ENCODE data around the gene AZGP1. TPM values are rescaled to one million over a fixed set of nuclear protein-coding genes. Genes with fewer than 3 reads are reported as not detected.
"Not testable (repeated sequence)": the region's sequence is repeated elsewhere in the genome, so short reads cannot be mapped to it uniquely, and the experiment has no call there.

Gene AZGP1
- total RNA-seq, 1 experiment from 2014 or later, result not detected

DNA sequence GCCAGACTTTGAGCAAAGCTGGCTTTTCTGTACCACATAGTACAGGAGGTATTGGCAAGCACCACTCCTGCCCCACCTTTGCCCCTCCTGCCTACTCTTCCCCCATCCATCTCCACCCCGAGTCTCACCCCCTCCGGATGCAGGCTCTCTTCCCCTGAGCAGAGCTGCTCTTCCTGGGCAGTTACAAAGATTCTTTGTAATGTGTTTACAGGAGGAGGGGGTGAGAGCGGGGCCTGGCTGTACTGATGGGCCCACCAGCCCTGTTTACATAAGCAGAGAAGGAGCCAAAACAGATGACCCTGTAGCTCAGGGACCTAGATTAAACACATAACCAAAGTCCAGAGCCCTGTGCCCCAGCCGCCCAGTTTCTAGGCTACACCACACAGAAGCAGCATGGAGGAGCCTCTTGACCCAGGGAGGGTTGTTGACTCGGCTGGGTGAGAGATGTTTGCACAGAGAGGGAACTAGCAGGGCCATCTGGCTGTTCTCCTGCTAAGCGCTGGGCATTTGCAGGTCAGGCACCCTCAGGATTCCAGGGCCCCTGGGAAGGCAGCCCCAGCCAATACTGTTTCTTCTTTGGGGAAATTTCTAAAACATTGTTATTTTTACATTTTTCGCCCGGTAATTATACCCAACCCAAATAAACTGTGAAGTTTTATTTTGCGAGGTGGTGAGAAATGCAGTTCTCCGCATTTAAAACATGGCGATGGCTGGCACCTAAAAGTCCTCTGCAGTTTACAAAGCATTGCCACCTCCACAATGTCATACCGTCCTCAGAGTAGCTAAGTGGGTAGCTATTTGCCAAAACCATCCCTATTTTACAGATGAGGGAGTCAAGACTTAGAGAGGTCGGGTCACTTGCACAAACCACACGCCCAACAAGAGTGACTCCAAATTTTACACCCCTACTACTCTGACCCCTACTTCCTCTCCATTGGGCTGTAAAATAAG, 28.2 kb upstream of the AZGP1 start:
- in situ Hi-C loops (cut with HindIII; ENCODE audit: low sequenced_read_pairs), result no loop called here

DNA sequence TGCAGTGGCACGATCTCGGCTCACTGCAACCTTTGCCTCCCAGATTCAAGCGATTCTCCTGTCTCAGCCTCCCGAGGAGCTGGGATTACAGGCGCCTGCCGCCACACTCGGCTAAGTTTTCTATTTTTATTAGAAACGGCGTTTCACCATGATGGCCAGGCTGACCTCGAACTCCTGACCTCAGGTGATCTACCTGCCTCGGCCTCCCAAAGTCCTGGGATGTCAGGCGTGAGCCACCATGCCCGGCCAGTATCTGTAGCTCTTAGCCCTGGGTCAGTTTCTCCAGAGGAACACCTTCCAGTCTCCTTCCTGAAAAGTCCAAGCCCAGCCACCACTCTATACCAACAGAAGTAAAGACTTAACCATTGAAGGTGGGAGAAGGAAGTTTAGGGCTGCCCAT, 24.4 kb upstream of the AZGP1 start:
- DNase-seq (ENCODE audit: low spot score), result no peak
- in situ Hi-C loops (cut with HindIII; ENCODE audit: low sequenced_read_pairs), result no loop called here

More for the DNA sequence above, 28.2 kb upstream of the AZGP1 start:
- no peak for DNase-seq (ENCODE audit: low spot score)

DNA sequence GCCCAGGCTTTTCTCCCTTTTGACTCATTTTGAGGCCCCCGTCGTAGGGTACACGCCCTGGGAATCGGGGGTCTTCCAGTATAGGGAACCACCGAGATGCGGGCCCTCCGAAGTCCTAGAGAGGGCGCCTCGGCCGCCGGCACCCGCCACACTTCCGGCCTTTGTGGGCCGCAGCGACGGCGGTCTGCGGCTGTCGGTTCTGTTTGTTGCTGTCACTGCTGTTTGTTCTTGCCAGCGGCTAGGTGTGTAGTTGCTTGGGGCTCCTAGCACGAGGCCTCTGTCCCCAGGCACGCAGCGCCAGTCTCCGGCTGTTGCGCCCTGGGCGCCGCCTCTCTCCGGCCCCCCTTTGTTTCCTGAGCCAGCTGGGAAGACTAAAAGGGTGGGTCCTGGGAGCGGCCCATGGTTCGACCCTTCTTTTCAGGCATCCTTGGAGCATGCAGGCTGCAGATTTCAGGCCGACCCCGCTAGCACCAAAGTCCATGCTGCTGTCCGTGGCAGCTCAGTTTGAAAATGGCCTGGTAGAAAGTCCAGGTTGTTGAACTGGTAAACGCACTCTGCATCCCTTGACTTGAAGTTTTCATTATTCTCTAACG, 21.8 kb upstream of the AZGP1 start:
- in situ Hi-C loops (cut with HindIII; ENCODE audit: low sequenced_read_pairs), result no loop called here
- peak; percentile 54 for DNase-seq (ENCODE audit: low spot score)

DNA sequence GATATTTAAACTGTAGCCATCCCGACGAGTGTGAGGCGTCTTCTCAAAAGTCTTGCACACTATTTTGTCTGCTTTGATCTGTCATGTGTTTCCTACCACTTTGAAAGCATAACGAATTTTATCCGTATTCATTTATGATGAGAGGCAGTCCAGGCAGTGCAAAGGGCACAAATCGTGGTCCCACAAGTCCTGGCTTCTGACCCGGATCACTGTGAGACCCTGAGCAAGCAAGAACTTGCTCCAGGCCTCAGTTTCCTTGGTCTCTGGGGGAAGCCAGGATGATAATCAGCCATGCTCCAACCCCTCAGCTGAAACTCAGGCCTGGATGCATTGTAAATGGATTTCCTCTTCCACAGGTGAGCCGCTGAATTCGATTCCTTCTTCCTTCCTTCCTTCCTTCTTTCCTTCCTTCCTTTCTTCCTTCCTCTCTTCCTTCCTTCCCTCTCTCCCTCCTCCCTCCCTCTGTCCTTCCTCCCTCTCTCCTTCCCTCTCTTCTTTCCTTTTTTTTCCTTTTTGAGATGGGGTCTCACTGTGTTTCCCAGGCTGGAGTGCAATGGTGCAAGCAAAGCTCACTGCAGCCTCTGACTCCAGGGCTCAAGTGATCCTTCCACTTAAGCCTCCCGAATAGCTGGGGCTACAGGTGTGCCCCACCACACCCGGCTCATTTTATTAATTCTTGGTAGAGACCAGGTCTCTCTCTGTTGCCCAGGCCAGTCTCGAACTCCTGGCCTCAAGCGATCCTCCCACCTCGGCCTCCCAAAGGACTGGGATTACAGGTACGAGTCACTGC, 21.1 kb upstream of the AZGP1 start:
- no peak for DNase-seq (ENCODE audit: low spot score)
- in situ Hi-C loops (cut with HindIII; ENCODE audit: low sequenced_read_pairs), result no loop called here

DNA sequence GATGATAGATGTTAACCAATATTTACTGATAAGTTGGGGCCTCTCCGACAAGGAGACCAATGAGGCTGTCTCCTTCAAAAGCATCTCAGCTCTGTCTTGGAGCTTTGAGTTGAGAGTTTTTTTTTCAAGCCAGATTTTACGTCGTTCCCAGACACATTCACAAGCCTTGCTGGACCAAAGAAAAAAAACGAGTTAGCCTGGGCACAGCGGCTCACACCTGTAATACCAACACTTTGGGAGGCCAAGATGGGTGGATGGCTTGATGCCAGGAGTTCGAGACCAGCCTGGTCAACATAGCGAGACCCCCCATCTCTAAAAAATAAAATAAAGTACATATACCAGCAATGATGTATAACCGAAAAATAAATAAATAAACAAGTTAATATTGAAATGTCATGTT, 19.0 kb upstream of the AZGP1 start:
- in situ Hi-C loops (cut with HindIII; ENCODE audit: low sequenced_read_pairs), result no loop called here
- DNase-seq (ENCODE audit: low spot score), result no peak

DNA sequence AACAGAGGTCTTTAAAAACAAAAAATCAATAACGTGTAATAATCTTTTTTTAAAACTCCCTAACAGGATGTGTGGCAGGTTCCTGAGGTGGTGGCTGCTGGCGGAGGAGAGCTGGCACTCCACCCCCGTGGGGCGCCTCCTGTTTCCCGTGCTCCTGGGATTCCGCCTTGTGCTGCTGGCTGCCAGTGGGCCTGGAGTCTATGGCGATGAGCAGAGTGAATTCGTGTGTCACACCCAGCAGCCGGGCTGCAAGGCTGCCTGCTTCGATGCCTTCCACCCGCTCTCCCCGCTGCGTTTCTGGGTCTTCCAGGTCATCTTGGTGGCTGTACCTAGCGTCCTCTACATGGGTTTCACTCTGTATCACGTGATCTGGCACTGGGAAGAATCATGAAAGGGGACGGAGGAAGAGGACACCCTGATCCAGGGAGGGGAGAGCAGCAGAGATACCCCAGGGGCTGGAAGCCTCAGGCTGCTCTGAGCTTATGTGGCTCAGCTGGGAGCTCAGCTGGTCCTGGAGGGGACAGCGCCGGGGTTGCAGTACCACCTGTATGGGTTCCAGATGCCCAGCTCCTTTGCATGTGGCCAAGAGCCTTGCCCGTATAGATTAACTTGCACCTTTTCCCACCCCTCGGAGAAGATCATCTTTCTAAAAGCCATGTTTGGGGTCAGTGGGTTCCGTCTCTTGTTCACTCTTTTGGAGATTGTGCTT, 16.7 kb upstream of the AZGP1 start:
- in situ Hi-C loops (cut with HindIII; ENCODE audit: low sequenced_read_pairs), result no loop called here
- no peak for DNase-seq (ENCODE audit: low spot score)

DNA sequence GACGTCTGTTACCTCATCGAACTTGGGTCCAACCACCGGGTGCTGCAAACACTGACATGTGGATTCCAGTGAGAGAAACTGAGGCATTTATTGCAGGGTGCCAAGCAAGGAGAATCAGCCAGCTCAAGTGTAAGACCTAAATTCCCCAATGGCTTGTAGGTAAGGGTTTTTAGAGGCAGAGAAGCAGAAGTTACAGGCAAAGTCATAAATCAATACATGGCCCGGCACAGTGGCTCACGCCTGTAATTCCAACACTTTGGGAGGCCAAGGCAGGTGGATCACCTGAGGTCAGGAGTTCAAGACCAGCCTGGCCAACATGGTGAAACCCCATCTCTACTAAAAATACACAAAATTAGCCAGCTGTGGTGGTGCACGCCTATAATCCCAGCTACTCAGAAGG, 15.7 kb upstream of the AZGP1 start:
- DNase-seq (ENCODE audit: low spot score); in situ Hi-C loops (cut with HindIII; ENCODE audit: low sequenced_read_pairs): not testable (repeated sequence)

DNA sequence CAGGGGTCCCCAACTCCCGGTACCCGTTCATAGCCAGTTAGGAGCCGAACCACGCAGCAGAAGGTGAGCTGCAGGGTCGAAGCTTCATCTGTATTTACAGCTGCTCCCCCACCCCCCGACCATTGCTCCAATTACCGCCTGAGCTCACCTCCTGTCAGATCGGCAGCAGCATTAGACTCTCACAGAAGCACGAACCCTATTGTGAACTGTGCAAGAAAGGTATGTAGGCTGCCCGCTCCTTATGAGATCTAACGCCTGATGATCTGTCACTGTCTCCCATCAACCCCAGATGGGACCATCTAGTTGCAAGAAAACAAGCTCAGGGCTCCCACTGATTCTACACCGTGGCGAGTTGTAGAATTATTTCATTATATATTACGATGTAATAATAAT, 14.6 kb upstream of the AZGP1 start:
- in situ Hi-C loops (cut with HindIII; ENCODE audit: low sequenced_read_pairs), result no loop called here
- peak; percentile 56 for DNase-seq (ENCODE audit: low spot score)

DNA sequence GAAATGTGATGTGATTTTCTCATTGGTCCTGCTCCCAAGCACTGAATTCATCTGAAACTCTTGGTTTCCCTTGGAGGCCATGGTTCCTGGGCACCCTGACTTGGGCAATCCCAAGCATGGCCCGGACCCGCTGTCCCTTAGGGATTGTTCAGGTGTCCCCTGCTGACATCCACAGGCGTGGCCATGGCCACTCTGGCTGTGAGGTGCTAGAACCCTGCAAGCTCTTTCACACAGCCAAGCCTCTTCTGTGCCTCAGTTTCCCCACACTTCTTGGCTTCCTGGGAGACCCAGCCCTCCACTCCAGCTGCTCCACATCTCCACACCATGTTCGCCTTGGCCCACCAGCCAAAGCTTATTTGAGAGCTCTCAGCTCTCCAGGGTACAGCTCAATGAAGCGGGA, 12.0 kb upstream of the AZGP1 start:
- in situ Hi-C loops (cut with HindIII; ENCODE audit: low sequenced_read_pairs), result no loop called here
- no peak for DNase-seq (ENCODE audit: low spot score)

DNA sequence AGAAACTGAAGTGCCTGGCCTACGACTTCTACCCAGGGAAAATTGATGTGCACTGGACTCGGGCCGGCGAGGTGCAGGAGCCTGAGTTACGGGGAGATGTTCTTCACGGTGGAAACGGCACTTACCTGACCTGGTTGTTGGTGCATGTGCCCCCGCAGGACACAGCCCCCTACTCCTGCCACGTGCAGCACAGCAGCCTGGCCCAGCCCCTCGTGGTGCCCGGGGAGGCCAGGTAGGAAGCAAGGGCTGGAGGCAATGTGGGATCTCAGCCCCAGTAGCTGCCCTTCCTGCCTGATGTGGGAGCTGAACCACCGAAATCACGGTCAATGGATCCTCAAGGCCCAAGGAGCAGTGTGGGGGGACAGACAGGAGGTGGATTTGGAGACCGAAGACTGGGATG, 11.5 kb upstream of the AZGP1 start:
- DNase-seq (ENCODE audit: low spot score); in situ Hi-C loops (cut with HindIII; ENCODE audit: low sequenced_read_pairs): not testable (repeated sequence)

DNA sequence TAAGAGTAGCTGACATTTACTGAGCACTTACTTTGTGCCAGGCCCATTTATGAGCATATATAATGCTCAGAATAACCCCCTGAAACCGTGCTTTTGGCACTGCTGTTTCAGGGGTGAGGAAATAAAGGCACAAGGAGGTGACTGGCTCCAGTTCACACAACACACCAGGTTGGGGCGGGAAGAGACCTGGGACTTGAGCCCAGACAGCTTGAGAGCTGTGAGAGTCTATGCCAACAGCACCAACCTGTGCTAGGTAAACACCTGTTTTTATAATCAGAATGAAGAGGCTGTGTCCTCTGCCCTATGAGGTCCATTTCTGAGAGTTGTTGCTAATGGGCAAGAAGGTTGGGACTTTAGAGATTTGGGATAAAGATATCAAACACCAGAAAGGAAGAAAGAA, 8.8 kb upstream of the AZGP1 start:
- in situ Hi-C loops (cut with HindIII; ENCODE audit: low sequenced_read_pairs), result no loop called here
- no peak for DNase-seq (ENCODE audit: low spot score)

DNA sequence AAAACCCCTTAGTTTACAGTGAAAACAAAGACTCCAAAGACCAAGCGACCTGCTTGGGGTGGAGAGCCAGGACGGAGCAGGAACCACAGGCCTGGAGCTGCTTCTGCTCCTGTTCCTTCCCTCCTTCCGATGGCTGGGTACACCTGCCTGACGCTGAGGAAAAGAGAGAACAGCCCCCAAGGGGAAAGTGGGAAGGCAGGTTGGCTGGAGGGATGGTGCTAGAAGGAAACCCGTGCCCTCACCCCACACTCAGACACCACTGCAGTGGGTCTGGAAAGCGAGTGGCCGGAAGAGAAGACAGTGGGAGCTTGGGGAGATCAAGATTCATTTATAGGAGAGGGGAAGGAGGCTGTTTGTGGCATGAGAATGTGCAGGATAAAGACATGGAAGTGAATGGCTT, 5.2 kb upstream of the AZGP1 start:
- in situ Hi-C loops (cut with HindIII; ENCODE audit: low sequenced_read_pairs); DNase-seq (ENCODE audit: low spot score): not testable (repeated sequence)

DNA sequence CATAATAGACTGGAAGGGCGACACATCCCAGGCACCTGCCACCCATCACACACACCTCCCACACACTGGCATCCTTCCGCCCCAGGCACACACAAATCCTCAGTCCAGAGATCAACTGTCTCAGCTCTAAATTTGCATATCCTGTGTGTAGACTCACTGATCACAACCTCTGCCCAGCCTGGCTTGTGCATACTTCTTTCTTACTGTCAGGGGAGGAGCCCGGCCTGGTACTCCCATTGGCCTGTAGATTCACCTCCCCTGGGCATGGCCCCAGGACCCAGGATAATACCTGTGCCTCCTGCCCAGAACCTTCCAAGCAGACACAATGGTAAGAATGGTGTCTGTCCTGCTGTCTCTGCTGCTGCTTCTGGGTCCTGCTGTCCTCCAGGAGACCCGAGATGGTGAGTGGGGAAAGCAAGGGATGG, 4.6 kb upstream of the AZGP1 start:
- in situ Hi-C loops (cut with HindIII; ENCODE audit: low sequenced_read_pairs); DNase-seq (ENCODE audit: low spot score): not testable (repeated sequence)

DNA sequence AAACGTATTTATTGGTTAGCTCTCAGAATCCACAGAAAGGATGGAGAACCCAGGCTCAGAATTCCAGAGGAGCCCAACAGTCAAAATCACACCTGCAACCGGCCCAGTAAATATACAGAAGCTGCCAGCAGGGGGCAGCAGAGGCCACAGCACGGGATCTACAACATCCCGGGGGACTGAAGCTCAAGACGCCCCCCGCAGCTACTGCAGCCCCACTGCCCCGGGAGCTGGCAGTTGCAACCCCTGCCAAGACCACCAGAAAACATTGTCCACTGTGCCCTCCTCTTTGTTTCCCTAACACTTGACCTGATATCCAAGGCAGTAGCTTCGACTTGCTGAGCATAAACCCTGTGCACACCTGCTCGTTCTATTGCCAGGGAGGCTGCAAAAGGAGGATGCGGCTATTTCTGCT, 4.0 kb upstream of the AZGP1 start:
- peak; percentile 59 for DNase-seq (ENCODE audit: low spot score)

DNA sequence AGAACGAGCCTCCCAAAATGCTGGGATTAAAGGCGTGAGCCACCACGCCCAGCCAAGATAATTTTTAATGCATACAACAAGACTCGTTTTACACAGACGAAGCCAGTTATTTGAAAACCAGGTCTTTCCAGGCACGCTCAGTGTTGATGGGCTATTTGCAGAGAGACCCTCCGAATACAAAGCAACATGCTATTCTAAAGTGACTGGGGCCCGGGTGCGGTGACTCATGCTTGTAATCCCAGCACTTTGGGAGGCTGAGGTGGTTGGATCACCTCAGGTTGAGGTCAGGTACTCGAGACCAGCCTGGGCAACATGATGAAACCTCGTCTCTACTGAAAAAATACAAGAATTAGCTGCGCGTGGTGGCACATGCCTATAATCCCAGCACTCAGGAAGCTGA, 795 bp upstream of the AZGP1 start:
- DNase-seq (ENCODE audit: low spot score), result no peak
- in situ Hi-C loops (cut with HindIII; ENCODE audit: low sequenced_read_pairs), result no loop called here

More for the DNA sequence above, 4.0 kb upstream of the AZGP1 start:
- in situ Hi-C loops (cut with HindIII; ENCODE audit: low sequenced_read_pairs), result not testable (repeated sequence)

DNA sequence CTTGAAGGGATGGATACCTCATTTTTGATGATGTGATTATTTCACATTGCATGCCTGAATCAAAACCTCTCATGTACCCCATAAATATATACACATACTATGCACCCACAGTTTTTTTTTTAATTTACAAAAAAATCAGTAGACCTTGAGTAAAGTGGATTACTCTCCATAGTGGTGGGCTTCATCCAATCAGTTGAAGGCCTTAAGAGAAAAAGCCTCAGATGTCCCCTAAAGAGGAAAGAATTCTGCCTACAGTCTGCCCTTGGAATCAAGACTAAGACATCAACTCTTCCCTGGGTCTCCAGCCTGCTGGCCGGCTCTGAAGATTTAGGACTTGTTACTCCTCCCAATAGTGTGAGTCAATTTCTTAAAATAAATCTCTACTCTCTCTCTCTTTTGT, 1.1 kb downstream of the AZGP1 start:
- in situ Hi-C loops (cut with HindIII; ENCODE audit: low sequenced_read_pairs), result no loop called here
- DNase-seq (ENCODE audit: low spot score), result no peak

DNA sequence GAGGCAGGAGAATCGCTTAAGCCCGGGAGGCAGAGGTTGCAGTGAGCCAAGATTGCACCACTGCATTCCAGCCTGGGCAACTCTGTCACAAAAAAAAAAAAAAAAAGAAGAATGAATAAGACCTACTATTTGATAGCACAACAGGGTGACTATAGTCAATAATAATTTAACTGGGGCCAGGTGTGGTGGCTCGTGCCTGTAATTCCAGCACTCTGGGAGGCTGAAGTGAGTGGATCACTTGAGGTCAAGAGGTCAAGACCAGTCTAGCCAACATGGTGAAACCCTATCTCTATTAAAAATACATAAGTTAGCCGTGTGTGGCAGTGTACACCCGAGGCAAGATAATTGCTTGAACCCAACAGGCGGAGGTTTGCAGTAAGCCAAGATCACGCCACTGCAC, 2.0 kb downstream of the AZGP1 start:
- in situ Hi-C loops (cut with HindIII; ENCODE audit: low sequenced_read_pairs); DNase-seq (ENCODE audit: low spot score): not testable (repeated sequence)

DNA sequence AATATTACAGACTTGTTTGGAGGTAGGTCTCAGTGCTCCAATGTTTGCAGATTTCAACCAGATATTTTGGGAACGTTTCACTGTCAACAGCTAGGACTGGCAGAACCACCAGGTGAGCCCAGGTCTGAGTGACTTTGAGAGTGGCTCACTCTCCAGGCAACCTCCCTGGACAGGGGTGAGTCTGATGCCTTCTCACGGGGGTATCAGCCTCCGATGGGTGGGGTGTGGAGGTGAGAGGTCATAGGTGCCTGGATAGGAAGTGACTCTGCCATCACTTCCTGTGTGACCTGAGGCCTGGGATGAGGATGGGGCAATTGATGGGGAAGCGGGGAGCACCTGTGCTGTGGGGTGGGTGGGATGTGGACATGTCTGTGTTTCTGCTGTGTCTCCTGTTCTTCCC, 4.6 kb downstream of the AZGP1 start:
- no peak for DNase-seq (ENCODE audit: low spot score)
- in situ Hi-C loops (cut with HindIII; ENCODE audit: low sequenced_read_pairs), result no loop called here

DNA sequence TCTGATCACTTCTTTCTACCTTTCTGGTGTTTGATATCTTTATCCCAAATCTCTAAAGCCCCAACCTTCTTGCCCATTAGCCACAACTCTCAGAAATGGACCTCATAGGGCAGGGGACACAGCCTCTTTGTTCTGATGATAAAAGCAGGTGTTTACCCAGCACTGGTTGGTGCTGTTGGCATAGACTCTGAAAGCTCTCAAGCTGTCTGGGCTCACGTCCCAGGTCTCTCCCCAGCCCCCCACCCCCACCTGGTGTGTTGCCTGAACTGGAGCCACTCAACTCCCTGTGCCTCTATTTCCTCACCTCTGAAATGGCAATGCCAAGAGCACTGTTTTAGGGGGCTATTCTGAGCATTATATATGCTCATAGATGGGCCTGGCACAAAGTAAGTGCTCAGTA, 6.0 kb downstream of the AZGP1 start:
- in situ Hi-C loops (cut with HindIII; ENCODE audit: low sequenced_read_pairs); DNase-seq (ENCODE audit: low spot score): not testable (repeated sequence)

Measured in G401 (cell line).